A549 (cell line): ENCODE results near the gene IFNA17. TPM values are rescaled to one million over a fixed set of nuclear protein-coding genes. Genes with fewer than 3 reads are reported as not detected.
"Not testable (repeated sequence)": the region's sequence is repeated elsewhere in the genome, so short reads cannot be mapped to it uniquely, and the experiment has no call there.

Source experiments
- ATAC-seq, 2 experiments: fragments of 200-7000 bp in 1 of 2; fragments of >200 bp in 1 of 2; cut with Nextera tagmentation in 1 of 2; cut with Tn5 transposase in 1 of 2; 3 replicates each; pipeline versions ENCODE4 v1.8.0 to v1.9.1; 2018 to 2020; ENCODE audit warnings: mild to moderate bottlenecking in 1 of 2, moderate library complexity in 1 of 2
- CTCF ChIA-PET: fragments of 300-600 bp; sonication (Branson Sonifier 250); formaldehyde crosslinking; extraction: SDS; loops from one replicate; lab custom pipeline; 2021; ENCODE audit warnings: antibody characterized with exemption, inconsistent platforms; lab: Yijun Ruan, JAX
- POLR2A ChIA-PET: fragments of 350-600 bp; formaldehyde crosslinking; extraction: SDS; loops from one replicate; lab custom pipeline; 2021; ENCODE audit warnings: antibody characterized with exemption, inconsistent platforms; lab: Yijun Ruan, JAX
- DNase-seq, 2 experiments: peaks; one replicate each; pipeline versions ENCODE4 v3.0.0 to v3.0.0-alpha.2; 2011 to 2016; ENCODE audit warnings: low read depth in 1 of 2, low spot score in 1 of 2
- FAIRE-seq: peaks from 2 replicates; lab custom pipeline; 2011; peaks lifted over from hg19 to GRCh38; lab: Jason Lieb, UNC
- H3K27ac ChIP-seq, 2 experiments: fragments of >200 bp; sonication (Bioruptor Twin); formaldehyde crosslinking; 3 replicates each; pipeline ENCODE4 v1.5.1; 2016 to 2017
- H3K4me1 ChIP-seq: fragments of >200 bp; sonication (Bioruptor Twin); formaldehyde crosslinking; 3 replicates; pipeline ENCODE4 v1.6.1; 2016
- H3K4me2 ChIP-seq: fragments of >200 bp; sonication (Bioruptor Twin); formaldehyde crosslinking; 3 replicates; pipeline ENCODE4 v1.6.1; 2016
- H3K4me3 ChIP-seq: fragments of >200 bp; sonication (Bioruptor Twin); formaldehyde crosslinking; 3 replicates; pipeline ENCODE4 v1.5.1; 2016
- H3K9me3 ChIP-seq: fragments of >200 bp; sonication (Bioruptor Twin); formaldehyde crosslinking; 3 replicates; pipeline ENCODE4 v1.6.1; 2016
- CEBPB ChIP-seq, 2 experiments: fragments of >200 bp in 1 of 2; sonication (Bioruptor Twin) in 1 of 2; formaldehyde crosslinking in 1 of 2; IDR thresholded peaks; 2 replicates each; pipeline ENCODE4 v1.6.1; 2012 to 2016
- RAD21 ChIP-seq, 2 experiments: fragments of >200 bp in 1 of 2; sonication (Bioruptor Twin) in 1 of 2; formaldehyde crosslinking in 1 of 2; IDR thresholded peaks in 1 of 2; conservative IDR thresholded peaks in 1 of 2; 2 replicates in 1 of 2; 3 replicates in 1 of 2; pipeline ENCODE4 v1.6.1; 2012 to 2018; ENCODE audit warnings: inconsistent platforms in 1 of 2
- SMC3 ChIP-seq: fragments of >200 bp; sonication (Bioruptor Twin); formaldehyde crosslinking; IDR thresholded peaks from 3 replicates; pipeline ENCODE4 v1.6.1; 2018; ENCODE audit warnings: inconsistent platforms
- WGBS: methylation state at CpG from one replicate; pipeline ENCODE4 v1.1.6; 2017; ENCODE audit errors: missing lambda C conversion rate; 5-methylcytosine and 5-hydroxymethylcytosine counted together
- polyA plus RNA-seq, 4 experiments: library from polyadenylated mRNA; depleted of rRNA in 3 of 4; stranded (reverse); fragments of >200 nt; fragmentation: RNase III in 1 of 4; extraction: RNeasy Plus Mini Kit Qiagen cat#74134 plus additional on column Dnase treatment in 1 of 4; gene quantifications; 2 replicates in 3 of 4; 3 replicates in 1 of 4; pipeline ENCODE4 v1.2.3, GENCODE V29; 2011 to 2017
- TF ChIP-seq, protein P1 (sequence below): fragments of >200 bp; sonication (Bioruptor Twin); formaldehyde crosslinking; IDR thresholded peaks from 3 replicates; pipeline ENCODE4 v1.5.1; 2016

IFNA17 gene
- polyA plus RNA-seq, 2 of the 4 experiments (the other 2 are of a cell fraction): not detected

DNA sequence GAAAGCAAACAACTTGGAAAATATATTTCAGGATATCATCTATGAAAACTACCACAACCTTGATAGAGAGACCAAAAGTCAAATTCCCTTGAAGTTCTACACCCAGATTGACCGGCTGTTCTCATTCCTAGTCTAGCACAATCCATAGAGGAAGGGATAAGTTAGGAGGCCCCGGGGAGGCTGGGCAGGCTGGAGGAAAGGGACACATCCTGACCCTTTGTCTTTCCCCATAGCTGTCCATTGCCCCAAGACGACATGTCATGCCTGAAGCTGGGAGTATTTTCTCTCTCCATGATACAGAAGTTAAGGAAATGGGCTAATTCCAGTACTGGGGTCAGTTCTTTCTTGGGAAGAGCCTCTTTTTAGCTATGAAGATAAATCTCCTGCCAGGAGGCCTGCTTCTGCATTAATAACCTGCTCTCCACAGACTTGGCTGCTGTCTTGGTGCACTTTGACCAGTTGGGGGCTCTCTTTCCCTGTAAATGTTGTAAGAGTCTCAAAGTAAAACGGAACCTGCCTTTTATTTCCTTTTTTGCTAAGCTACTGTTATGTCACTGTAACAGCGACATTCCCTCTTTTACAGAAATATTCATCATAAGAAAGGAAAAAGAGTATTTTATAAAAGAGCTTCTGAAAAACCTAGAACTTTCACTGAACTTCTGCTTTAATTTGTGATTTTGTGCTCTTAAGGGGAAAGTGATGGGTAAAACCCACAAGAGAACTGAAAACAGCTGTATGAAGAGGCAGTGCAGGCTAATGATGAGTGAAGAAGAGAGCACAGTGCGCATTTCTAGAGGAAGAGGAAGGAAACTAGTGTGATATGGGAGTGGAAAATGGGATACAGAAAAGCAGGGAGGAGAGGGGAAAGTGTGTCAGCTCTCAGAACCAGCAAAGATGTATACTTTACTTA, 32.9 kb downstream of the IFNA17 start:
- H3K27ac ChIP-seq, H3K4me3 ChIP-seq, H3K9me3 ChIP-seq, H3K4me1 ChIP-seq: not testable (repeated sequence)
- POLR2A ChIA-PET: interaction anchor here (0.6 kb wide), 1 partner anchor 1971 kb away, joined by 3 read pairs; no protein-coding TSS in a partner anchor
- DNase-seq: peak in 1 of 2 experiments; percentile 29
- CTCF ChIA-PET: interaction anchor here (0.7 to 2.1 kb wide), 25 partner anchors 9 to 593 kb away, joined by 3 to 9 read pairs (median 4); no protein-coding TSS in a partner anchor
- ATAC-seq: peak; percentile 90 to 97
- peak overlapping the region; percentile 59 for H3K4me2 ChIP-seq
- peak; percentile 60 for TF ChIP-seq RAD21 (conservative IDR thresholded peaks at IDR 0.05 in 1 of 2, IDR thresholded peaks at IDR 0.05 in 1 of 2)
- TF ChIP-seq SMC3: peak; percentile 36; the same call in 2 of the 3 replicates
- TF ChIP-seq, protein P1, sequence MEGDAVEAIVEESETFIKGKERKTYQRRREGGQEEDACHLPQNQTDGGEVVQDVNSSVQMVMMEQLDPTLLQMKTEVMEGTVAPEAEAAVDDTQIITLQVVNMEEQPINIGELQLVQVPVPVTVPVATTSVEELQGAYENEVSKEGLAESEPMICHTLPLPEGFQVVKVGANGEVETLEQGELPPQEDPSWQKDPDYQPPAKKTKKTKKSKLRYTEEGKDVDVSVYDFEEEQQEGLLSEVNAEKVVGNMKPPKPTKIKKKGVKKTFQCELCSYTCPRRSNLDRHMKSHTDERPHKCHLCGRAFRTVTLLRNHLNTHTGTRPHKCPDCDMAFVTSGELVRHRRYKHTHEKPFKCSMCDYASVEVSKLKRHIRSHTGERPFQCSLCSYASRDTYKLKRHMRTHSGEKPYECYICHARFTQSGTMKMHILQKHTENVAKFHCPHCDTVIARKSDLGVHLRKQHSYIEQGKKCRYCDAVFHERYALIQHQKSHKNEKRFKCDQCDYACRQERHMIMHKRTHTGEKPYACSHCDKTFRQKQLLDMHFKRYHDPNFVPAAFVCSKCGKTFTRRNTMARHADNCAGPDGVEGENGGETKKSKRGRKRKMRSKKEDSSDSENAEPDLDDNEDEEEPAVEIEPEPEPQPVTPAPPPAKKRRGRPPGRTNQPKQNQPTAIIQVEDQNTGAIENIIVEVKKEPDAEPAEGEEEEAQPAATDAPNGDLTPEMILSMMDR: peak; percentile 62
- FAIRE-seq: peak; percentile 23
- WGBS: 4% methylated on average over 6 of the region's 6 CpGs

DNA sequence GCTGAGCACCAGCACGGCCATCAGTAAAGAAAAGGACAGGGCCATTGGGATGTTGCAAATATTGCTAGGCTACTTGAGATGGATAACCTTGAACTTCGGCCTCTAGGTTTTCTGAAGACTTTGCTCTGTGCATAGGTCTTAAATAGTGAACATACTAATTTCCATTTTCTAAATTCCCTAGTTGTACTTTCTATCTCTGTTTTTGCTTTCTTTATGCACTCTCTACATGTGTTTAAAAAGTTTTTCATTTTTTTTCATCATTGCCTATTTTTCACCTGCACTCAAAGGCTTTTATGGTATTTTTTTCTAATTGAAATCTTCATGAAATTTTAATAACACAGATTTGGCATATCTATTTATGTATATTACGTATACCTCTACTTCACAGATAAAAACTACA, 40.5 kb downstream of the IFNA17 start, which contains the start of gene IFNA4:
TSS of gene IFNA4 (minus strand) at position 101 of the 400 bp plus-strand sequence. CDS start at position 45, 56 bp downstream.
- 40% methylated on average over 3 of the region's 3 CpGs for WGBS
- CTCF ChIA-PET, H3K27ac ChIP-seq, FAIRE-seq, H3K4me3 ChIP-seq, H3K4me1 ChIP-seq, DNase-seq, H3K9me3 ChIP-seq, H3K4me2 ChIP-seq, ATAC-seq, POLR2A ChIA-PET: not testable (repeated sequence)

DNA sequence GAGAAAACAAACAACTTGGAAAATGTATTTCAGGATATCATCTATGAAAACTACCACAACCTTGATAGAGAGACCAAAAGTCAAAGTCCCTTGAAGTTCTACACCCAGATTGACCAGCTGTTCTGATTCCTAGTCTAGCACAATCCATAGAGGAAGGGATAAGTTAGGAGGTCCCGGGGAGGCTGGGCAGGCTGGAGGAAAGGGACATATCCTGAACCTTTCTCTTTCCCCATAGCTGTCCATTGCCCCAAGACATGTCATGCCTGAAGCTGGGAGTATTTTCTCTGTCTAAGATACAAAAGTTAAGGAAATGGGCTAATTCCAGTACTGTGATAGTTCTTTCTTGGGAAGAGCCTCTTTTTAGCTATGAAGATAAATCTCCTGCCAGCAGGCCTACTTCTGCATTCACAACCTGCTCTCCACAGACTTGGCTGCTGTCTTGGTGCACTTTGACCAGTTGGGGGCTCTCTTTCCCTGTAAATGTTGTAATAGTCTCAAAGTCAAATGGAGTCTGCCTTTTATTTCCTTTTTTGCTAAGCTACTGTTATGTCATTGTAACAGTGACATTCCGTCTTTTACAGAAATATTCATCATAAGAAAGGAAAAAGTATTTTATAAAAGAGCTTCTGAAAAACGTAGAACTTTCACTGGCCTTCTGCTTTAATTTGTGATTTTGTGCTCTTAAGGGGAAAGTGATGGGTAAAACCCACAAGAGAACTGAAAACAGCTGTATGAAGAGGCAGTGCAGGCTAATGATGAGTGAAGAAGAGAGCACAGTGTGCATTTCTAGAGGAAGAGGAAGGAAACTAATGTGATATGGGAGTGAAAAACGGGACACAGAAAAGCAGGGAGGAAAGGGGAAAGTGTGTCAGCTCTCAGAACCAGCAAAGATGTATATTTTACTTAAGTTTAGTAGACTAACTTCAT, 44.9 kb downstream of the IFNA17 start:
- POLR2A ChIA-PET: not testable (repeated sequence)
- TF ChIP-seq CEBPB (IDR thresholded peaks at IDR 0.05) (0 out of 4 replicates have a peak, but pooled peaks of 1 of the 2 experiments have one; percentile 8), RAD21 (conservative IDR thresholded peaks at IDR 0.05 in 1 of 2, IDR thresholded peaks at IDR 0.05 in 1 of 2) (peak in 1 of 2 experiments; percentile 42; a peak in 4 of 5 replicates), SMC3 (0 out of 3 replicates have a peak, but pooled peaks have one; percentile 13)
- TF ChIP-seq, protein P1: peak; percentile 47
- TF ChIP-seq, all 56 proteins: peak for 4; not testable (repeated sequence) for 52
- H3K4me1 ChIP-seq, H3K4me2 ChIP-seq, H3K9me3 ChIP-seq, H3K27ac ChIP-seq, FAIRE-seq, H3K4me3 ChIP-seq: not testable (repeated sequence)
- peak; percentile 93 to 95 for ATAC-seq
- peak in 1 of 2 experiments; percentile 37 for DNase-seq
- CTCF ChIA-PET: interaction anchor here (0.6 to 1.4 kb wide), 15 partner anchors 9 to 348 kb away, joined by 3 to 6 read pairs (median 3); no protein-coding TSS in a partner anchor
- 10% methylated on average over 4 of the region's 4 CpGs for WGBS

Other genes with a start within 250 kb of the IFNA17 start
- 4.1 and 4.4 TPM in 2 replicates for gene HACD4, start 196.6 kb downstream of the IFNA17 start, polyA plus RNA-seq (2011; rRNA removed)
- gene HACD4, start 196.6 kb downstream of the IFNA17 start, polyA plus RNA-seq (2017; fragmentation: RNase III; extraction: RNeasy Plus Mini Kit Qiagen cat#74134 plus additional on column Dnase treatment): 1.4 to 1.8 TPM (median 1.5 TPM) in 3 replicates
- not detected in 2 replicates for gene IFNB1, start 150.3 kb downstream of the IFNA17 start, polyA plus RNA-seq (2011; rRNA removed)
- gene IFNB1, start 150.3 kb downstream of the IFNA17 start, polyA plus RNA-seq (2017; fragmentation: RNase III; extraction: RNeasy Plus Mini Kit Qiagen cat#74134 plus additional on column Dnase treatment): not detected in 3 replicates
- not detected in 2 replicates for gene IFNW1, start 86.4 kb downstream of the IFNA17 start, polyA plus RNA-seq (2011; rRNA removed)
- gene IFNW1, start 86.4 kb downstream of the IFNA17 start, polyA plus RNA-seq (2017; fragmentation: RNase III; extraction: RNeasy Plus Mini Kit Qiagen cat#74134 plus additional on column Dnase treatment): not detected in 3 replicates
- gene IFNA21, start 61.6 kb downstream of the IFNA17 start, polyA plus RNA-seq (2011; rRNA removed): not detected in 2 replicates
- gene IFNA21, start 61.6 kb downstream of the IFNA17 start, polyA plus RNA-seq (2017; fragmentation: RNase III; extraction: RNeasy Plus Mini Kit Qiagen cat#74134 plus additional on column Dnase treatment): not detected in 3 replicates
- not detected in 2 replicates for gene IFNA4, start 40.6 kb downstream of the IFNA17 start, polyA plus RNA-seq (2011; rRNA removed)
- gene IFNA4, start 40.6 kb downstream of the IFNA17 start, polyA plus RNA-seq (2017; fragmentation: RNase III; extraction: RNeasy Plus Mini Kit Qiagen cat#74134 plus additional on column Dnase treatment): not detected in 3 replicates
- not detected in 2 replicates for gene IFNA7, start 26.0 kb downstream of the IFNA17 start, polyA plus RNA-seq (2011; rRNA removed)
- not detected in 3 replicates for gene IFNA7, start 26.0 kb downstream of the IFNA17 start, polyA plus RNA-seq (2017; fragmentation: RNase III; extraction: RNeasy Plus Mini Kit Qiagen cat#74134 plus additional on column Dnase treatment)
- gene IFNA10, start 21.1 kb downstream of the IFNA17 start, polyA plus RNA-seq (2011; rRNA removed): not detected in 2 replicates
- not detected in 3 replicates for gene IFNA10, start 21.1 kb downstream of the IFNA17 start, polyA plus RNA-seq (2017; fragmentation: RNase III; extraction: RNeasy Plus Mini Kit Qiagen cat#74134 plus additional on column Dnase treatment)
- not detected in 2 replicates for gene IFNA16, start 10.9 kb downstream of the IFNA17 start, polyA plus RNA-seq (2011; rRNA removed)
- not detected in 3 replicates for gene IFNA16, start 10.9 kb downstream of the IFNA17 start, polyA plus RNA-seq (2017; fragmentation: RNase III; extraction: RNeasy Plus Mini Kit Qiagen cat#74134 plus additional on column Dnase treatment)
- gene IFNA14, start 11.8 kb upstream of the IFNA17 start, polyA plus RNA-seq (2011; rRNA removed): not detected in 2 replicates
- not detected in 3 replicates for gene IFNA14, start 11.8 kb upstream of the IFNA17 start, polyA plus RNA-seq (2017; fragmentation: RNase III; extraction: RNeasy Plus Mini Kit Qiagen cat#74134 plus additional on column Dnase treatment)
- gene IFNA5, start 77.1 kb upstream of the IFNA17 start, polyA plus RNA-seq (2011; rRNA removed): not detected in 2 replicates
- gene IFNA5, start 77.1 kb upstream of the IFNA17 start, polyA plus RNA-seq (2017; fragmentation: RNase III; extraction: RNeasy Plus Mini Kit Qiagen cat#74134 plus additional on column Dnase treatment): not detected in 3 replicates
- 25.3 and 27.4 TPM in 2 replicates for gene KLHL9, start 107.2 kb upstream of the IFNA17 start, polyA plus RNA-seq (2011; rRNA removed)
- gene KLHL9, start 107.2 kb upstream of the IFNA17 start, polyA plus RNA-seq (2017; fragmentation: RNase III; extraction: RNeasy Plus Mini Kit Qiagen cat#74134 plus additional on column Dnase treatment): 17.8 to 19.5 TPM (median 18.6 TPM) in 3 replicates
- not detected in 2 replicates for gene IFNA6, start 122.7 kb upstream of the IFNA17 start, polyA plus RNA-seq (2011; rRNA removed)
- gene IFNA6, start 122.7 kb upstream of the IFNA17 start, polyA plus RNA-seq (2017; fragmentation: RNase III; extraction: RNeasy Plus Mini Kit Qiagen cat#74134 plus additional on column Dnase treatment): not detected in 3 replicates
- gene IFNA13, start 139.8 kb upstream of the IFNA17 start, polyA plus RNA-seq (2011; rRNA removed): not detected in 2 replicates
- gene IFNA13, start 139.8 kb upstream of the IFNA17 start, polyA plus RNA-seq (2017; fragmentation: RNase III; extraction: RNeasy Plus Mini Kit Qiagen cat#74134 plus additional on column Dnase treatment): not detected in 3 replicates
- gene IFNA2, start 157.2 kb upstream of the IFNA17 start, polyA plus RNA-seq (2011; rRNA removed): not detected in 2 replicates
- gene IFNA2, start 157.2 kb upstream of the IFNA17 start, polyA plus RNA-seq (2017; fragmentation: RNase III; extraction: RNeasy Plus Mini Kit Qiagen cat#74134 plus additional on column Dnase treatment): not detected in 3 replicates
- gene IFNA8, start 180.9 kb upstream of the IFNA17 start, polyA plus RNA-seq (2011; rRNA removed): not detected in 2 replicates
- gene IFNA8, start 180.9 kb upstream of the IFNA17 start, polyA plus RNA-seq (2017; fragmentation: RNase III; extraction: RNeasy Plus Mini Kit Qiagen cat#74134 plus additional on column Dnase treatment): not detected in 3 replicates
- not detected in 2 replicates for gene IFNA1, start 212.2 kb upstream of the IFNA17 start, polyA plus RNA-seq (2011; rRNA removed)
- not detected in 3 replicates for gene IFNA1, start 212.2 kb upstream of the IFNA17 start, polyA plus RNA-seq (2017; fragmentation: RNase III; extraction: RNeasy Plus Mini Kit Qiagen cat#74134 plus additional on column Dnase treatment)